Neutrophil (primary cell): ENCODE data around the gene LRG1.

Experiments
- H3K27ac ChIP-seq: fragments of 200-600 bp; sonication (generic); 2 replicates; pipeline ENCODE4 v1.5.1; 2016; ENCODE audit warnings: mild to moderate bottlenecking, moderate library complexity
- H3K27me3 ChIP-seq: fragments of 200-600 bp; sonication (generic); 2 replicates; pipeline ENCODE4 v1.6.0; 2016; ENCODE audit warnings: mild to moderate bottlenecking
- H3K36me3 ChIP-seq: fragments of 200-600 bp; sonication (generic); 2 replicates; pipeline ENCODE4 v1.5.1; 2017
- H3K4me1 ChIP-seq, 2 experiments: fragments of 200-600 bp in 1 of 2; sonication (generic) in 1 of 2; 1 replicate in 1 of 2; 2 replicates in 1 of 2; pipeline versions ENCODE4 v1.5.1 to v1.6.1; 2013 to 2016; ENCODE audit warnings: low read depth in 1 of 2, low read length in 1 of 2, mild to moderate bottlenecking in 1 of 2, moderate library complexity in 1 of 2; ENCODE audit not compliant: control insufficient read depth in 1 of 2, insufficient read depth in 1 of 2
- H3K4me3 ChIP-seq, 2 experiments: fragments of 200-600 bp in 1 of 2; sonication (generic) in 1 of 2; 1 replicate in 1 of 2; 2 replicates in 1 of 2; pipeline ENCODE4 v1.5.1; 2013 to 2016; ENCODE audit warnings: low read depth in 1 of 2, low read length in 1 of 2, mild to moderate bottlenecking in 1 of 2, moderate library complexity in 1 of 2
- H3K9me3 ChIP-seq: fragments of 200-600 bp; sonication (generic); 2 replicates; pipeline ENCODE4 v1.5.1; 2016
- TF ChIP-seq, protein P1 (sequence below): fragments of 200-600 bp; sonication (generic); IDR thresholded peaks from 2 replicates; pipeline ENCODE4 v1.5.1; 2016; ENCODE audit warnings: antibody characterized with exemption

The LRG1 gene

DNA sequence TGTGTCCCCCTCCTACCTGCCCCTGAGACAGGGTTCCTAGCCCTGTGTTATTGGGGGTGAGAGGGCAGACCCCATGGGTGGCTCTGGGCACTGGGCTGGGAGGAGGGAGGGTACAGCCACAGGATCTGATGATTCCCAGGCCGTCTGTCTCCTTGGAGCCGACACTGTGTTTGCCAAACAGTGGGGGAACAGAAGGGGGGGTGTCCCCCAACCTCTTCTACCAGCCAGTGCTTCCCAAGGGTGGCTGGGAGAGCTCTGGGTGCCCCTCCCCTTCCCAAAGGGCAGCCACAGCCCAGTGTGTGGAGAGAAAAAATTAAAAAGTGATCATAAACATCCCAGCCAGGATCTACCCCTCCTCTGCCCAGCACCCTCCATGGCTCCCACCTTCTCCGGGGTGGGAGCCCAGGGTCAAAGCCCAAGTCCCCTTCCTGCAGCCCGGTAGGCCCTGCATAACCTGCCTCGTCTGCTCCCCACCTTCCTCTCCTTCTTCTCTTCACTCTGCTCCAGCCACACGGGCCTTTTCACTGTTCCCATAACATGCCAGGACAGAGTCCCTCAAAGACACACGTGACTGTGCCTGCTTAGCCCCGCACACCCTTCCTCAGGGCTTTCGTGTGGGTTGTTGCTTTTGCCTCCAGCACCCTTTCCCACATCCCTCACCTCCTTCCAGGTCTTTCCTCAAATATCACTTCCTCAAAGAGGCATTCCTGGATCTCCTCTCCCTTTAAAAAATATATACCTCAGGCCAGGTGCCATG, 20.1 kb downstream of the LRG1 start:
- no peaks in the 10 kb centered on the region for H3K27me3 ChIP-seq

DNA sequence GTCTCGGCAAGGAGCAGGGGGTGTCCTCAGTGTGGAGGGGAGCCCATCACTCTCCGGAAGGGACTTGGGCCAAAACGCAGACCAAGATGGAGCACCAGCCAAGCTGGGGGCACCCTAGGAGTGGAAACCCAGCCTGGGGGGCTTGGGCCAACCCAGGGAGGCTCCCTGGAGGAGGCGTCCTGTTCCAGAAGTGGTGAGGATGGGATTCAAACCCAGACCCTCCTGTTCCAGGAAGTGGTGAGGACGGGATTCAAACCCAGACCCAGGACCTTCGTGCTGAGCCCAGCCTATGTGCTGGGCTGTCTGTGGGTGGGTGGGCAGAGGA, 20.7 kb downstream of the LRG1 start:
- H3K27ac ChIP-seq, result no peak overlapping the region
- no peaks in the 10 kb centered on the region for H3K27me3 ChIP-seq
- TF ChIP-seq, protein P1, sequence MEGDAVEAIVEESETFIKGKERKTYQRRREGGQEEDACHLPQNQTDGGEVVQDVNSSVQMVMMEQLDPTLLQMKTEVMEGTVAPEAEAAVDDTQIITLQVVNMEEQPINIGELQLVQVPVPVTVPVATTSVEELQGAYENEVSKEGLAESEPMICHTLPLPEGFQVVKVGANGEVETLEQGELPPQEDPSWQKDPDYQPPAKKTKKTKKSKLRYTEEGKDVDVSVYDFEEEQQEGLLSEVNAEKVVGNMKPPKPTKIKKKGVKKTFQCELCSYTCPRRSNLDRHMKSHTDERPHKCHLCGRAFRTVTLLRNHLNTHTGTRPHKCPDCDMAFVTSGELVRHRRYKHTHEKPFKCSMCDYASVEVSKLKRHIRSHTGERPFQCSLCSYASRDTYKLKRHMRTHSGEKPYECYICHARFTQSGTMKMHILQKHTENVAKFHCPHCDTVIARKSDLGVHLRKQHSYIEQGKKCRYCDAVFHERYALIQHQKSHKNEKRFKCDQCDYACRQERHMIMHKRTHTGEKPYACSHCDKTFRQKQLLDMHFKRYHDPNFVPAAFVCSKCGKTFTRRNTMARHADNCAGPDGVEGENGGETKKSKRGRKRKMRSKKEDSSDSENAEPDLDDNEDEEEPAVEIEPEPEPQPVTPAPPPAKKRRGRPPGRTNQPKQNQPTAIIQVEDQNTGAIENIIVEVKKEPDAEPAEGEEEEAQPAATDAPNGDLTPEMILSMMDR, result no peak

More for the DNA sequence above, 20.1 kb downstream of the LRG1 start:
- TF ChIP-seq, protein P1, result no peak
- Histone ChIP-seq H3K4me3 (no peak overlapping the region), H3K27ac (no peak overlapping the region), H3K4me1 (peaks cover 14 to 18% of the 10 kb centered on the region in 2 experiments), H3K9me3 (no peaks in the 10 kb centered on the region), H3K36me3 (peaks cover 51% of the 10 kb centered on the region)

DNA sequence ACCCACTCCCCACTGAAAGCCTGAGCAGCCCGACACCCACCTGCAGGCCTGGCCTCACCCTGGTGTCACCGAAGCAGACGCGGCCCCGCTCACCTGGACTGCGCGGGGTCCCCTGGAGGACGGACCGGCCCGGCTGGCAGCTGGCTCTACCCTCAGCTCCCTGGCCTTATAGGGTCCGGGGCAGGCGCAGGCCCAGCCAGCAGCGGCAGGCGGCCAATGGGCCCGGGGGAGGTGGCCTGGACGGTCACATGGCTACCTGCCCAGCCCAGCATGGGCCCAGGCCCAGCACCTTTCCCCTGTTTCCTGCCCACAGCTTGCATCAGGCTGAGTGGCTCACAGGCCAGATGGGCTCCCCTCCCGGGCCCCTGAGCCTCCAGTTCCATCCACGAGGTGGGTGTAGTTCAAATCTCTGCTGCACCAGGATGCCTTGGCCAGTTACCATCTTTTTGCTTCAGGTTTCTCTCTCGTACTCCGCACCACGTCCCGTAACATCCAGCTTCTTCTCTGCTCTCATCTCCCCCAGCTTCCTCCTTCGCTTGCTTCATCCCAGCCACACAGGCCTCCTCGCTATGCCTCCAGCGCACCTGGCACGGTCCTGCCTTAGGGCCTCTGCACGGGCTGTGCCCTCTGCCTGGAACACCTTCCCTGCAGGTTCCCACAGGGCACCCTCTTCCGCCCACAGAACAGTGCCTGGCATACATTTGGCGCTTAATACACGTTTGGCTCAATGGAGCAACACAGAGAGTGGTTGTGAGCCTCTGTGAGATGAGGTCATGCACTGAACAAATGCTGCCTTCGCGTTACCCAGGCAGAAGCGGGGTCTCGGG, 21.3 kb downstream of the LRG1 start, which contains the start of gene PLIN4:
Gene PLIN4, minus strand, starts transcription at position 142 of the 827 bp plus-strand sequence. CDS start 214 bp downstream, outside the sequence.
- Histone ChIP-seq H3K4me1 (peaks cover 14 to 15% of the 10 kb centered on the region in 2 experiments), H3K4me3 (no peak within 1 kb of the TSS), H3K9me3 (no peaks in the 10 kb centered on the region), H3K36me3 (peaks cover 44% of the 10 kb centered on the region), H3K27me3 (no peaks in the 10 kb centered on the region), H3K27ac (peak within 1 kb of the TSS; percentile 29)
- TF ChIP-seq, protein P1, result no peak

More for the DNA sequence above, 20.7 kb downstream of the LRG1 start:
- H3K4me1 ChIP-seq, result peaks cover 14 to 18% of the 10 kb centered on the region in 2 experiments
- no peaks in the 10 kb centered on the region for H3K9me3 ChIP-seq
- H3K36me3 ChIP-seq, result peaks cover 47% of the 10 kb centered on the region
- H3K4me3 ChIP-seq, result no peak overlapping the region

DNA sequence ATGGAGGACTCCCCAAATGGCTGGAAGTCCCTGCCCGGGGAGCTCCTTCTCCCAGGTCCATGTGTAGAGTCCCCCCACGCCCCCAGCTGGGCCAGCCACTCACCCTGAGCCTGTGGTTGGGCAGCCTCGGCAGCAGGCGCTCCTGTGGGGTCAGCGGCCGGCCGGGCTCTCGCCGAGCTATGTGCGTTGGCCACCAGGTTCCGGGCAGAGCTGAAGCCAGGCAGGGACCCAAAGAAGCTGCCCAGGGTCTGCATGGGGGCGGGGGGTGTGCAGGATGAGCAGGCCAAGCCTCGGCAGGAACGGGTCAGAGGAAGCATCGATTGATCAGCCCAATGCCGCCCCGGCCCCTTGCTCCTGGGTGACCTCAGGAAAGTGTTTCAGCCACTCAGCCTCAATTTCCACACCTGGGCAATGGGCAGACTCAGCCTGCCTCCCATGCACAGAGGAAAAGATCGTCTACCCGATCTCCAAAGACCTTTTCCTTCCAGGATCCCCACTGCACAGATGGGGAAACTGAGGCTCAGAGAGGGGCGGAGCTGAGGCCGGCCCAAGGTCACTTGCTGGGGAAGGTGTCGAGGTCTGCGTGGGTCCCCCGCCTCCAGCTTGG, 22.3 kb downstream of the LRG1 start:
- Histone ChIP-seq H3K27me3 (no peaks in the 10 kb centered on the region), H3K4me3 (no peak overlapping the region)

DNA sequence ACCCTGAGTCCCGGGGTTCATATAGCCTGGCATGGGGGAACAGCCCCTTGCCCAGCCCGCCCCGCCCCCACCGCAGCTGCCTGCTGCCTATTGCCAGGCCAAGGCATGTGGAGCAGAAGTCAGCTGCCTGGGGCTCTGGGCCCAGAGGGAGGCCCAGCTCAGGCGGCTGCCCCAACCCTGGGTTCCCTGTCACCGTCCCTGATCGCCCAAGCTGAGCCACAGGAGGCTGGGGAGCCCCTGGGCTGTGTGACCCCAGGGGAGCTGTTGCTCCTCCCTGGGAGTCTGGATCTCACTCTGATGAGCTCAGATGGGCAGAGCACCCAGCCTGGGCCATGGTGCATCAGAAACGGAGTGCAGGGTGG, 22.9 kb downstream of the LRG1 start:
- no peak overlapping the region for H3K27ac ChIP-seq
- no peaks in the 10 kb centered on the region for H3K9me3 ChIP-seq
- no peaks in the 10 kb centered on the region for H3K27me3 ChIP-seq
- H3K4me1 ChIP-seq, result peaks cover 11 to 14% of the 10 kb centered on the region in 2 experiments
- H3K36me3 ChIP-seq, result peaks cover 42% of the 10 kb centered on the region
- TF ChIP-seq, protein P1, result no peak
- H3K4me3 ChIP-seq, result no peak overlapping the region

More for the DNA sequence above, 22.3 kb downstream of the LRG1 start:
- Histone ChIP-seq H3K4me1 (peaks cover 11 to 14% of the 10 kb centered on the region in 2 experiments), H3K9me3 (no peaks in the 10 kb centered on the region), H3K27ac (no peak overlapping the region), H3K36me3 (peaks cover 44% of the 10 kb centered on the region)
- TF ChIP-seq, protein P1, result no peak
